ENCODE results near the gene CHST9. TPM values are rescaled to one million over a fixed set of nuclear protein-coding genes. Genes with fewer than 3 reads are reported as not detected.

The CHST9 gene
- total and polyA plus RNA-seq, 4 donors: 0.42 to 6.4 (median 1.4) TPM

DNA sequence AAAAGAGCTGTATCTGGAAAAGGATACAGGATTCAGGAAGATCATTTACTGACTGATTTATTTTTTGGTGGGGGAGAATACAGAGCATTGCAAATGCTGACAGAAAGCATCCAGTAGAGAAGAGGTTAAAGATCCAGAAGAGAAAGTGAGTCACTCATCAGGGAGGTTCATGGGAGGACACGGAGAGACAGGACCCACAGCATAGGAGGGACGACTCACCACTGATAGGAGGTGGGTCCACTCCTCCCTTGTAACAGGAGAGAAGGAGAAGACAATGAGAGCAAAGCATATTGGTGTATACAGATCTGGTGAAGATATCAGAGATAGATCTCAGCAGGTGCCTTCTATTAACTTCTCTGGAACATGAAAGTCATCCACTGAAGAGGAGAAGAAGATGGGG is 177.2 kb downstream of the CHST9 start:
- TF ChIP-seq RAD21 (IDR thresholded peaks at IDR 0.05): no peak
- no peak for TF ChIP-seq HNF4A (conservative IDR thresholded peaks at IDR 0.05)
- no peak for TF ChIP-seq MAX (IDR thresholded peaks at IDR 0.05)
- TF ChIP-seq RXRA (IDR thresholded peaks at IDR 0.05): no peak
- no peak for TF ChIP-seq NR2F2 (IDR thresholded peaks at IDR 0.05)
- no peak for TF ChIP-seq JUND (IDR thresholded peaks at IDR 0.05)
- TF ChIP-seq, protein P1, sequence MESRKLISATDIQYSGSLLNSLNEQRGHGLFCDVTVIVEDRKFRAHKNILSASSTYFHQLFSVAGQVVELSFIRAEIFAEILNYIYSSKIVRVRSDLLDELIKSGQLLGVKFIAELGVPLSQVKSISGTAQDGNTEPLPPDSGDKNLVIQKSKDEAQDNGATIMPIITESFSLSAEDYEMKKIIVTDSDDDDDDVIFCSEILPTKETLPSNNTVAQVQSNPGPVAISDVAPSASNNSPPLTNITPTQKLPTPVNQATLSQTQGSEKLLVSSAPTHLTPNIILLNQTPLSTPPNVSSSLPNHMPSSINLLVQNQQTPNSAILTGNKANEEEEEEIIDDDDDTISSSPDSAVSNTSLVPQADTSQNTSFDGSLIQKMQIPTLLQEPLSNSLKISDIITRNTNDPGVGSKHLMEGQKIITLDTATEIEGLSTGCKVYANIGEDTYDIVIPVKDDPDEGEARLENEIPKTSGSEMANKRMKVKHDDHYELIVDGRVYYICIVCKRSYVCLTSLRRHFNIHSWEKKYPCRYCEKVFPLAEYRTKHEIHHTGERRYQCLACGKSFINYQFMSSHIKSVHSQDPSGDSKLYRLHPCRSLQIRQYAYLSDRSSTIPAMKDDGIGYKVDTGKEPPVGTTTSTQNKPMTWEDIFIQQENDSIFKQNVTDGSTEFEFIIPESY (IDR thresholded peaks at IDR 0.05): no peak
- no peak for TF ChIP-seq REST (IDR thresholded peaks at IDR 0.05)
- no peak for TF ChIP-seq EGR1 (IDR thresholded peaks at IDR 0.05; ENCODE audit: low read depth in 2 of 2)
- Histone ChIP-seq H3K4me3 (ENCODE audit: low read depth in 1 of 3, low read length in 3 of 3) (no peak overlapping the region), H3K27me3 (ENCODE audit: control insufficient read depth in 4 of 4, insufficient read depth in 4 of 4, low read length in 3 of 4) (no peaks in the 10 kb centered on the region), H3K4me1 (ENCODE audit: control insufficient read depth in 4 of 4, insufficient read depth in 4 of 4, low read length in 3 of 4) (no peaks in the 10 kb centered on the region), H3K36me3 (ENCODE audit: control insufficient read depth in 4 of 4, insufficient read depth in 3 of 4, low read depth in 1 of 4, low read length in 3 of 4) (no peaks in the 10 kb centered on the region), H3K9me3 (ENCODE audit: control insufficient read depth in 4 of 4, low read length in 3 of 4) (no peaks in the 10 kb centered on the region), H3K9ac (ENCODE audit: low read depth in 1 of 2, low read length in 2 of 2) (no peak overlapping the region), H3K27ac (ENCODE audit: low read depth in 1 of 2, low read length in 2 of 2) (no peak overlapping the region)
- DNase-seq (ENCODE audit: low spot score): no peak
- WGBS: 56% methylated on average over 2 of the region's 2 CpGs

DNA sequence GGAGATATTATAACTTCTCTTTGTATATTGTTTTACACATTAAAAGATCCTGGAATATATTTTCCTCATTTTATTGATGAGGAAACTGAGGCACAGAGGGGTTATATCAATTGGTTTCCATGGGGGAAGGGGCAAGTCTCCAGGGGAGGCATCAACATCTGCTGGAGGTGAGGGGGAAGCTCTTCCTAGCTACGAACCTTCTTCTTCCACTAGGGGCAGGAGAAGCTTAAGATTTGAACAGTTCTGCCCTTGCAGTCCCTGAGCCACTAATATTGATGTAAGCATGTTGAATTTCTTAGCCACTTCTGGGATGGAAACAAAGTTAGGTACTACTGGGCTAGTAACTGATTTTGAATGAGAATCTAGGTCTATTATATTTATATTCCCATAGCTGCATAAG is 179.5 kb downstream of the CHST9 start:
- no peak overlapping the region for H3K27ac ChIP-seq (ENCODE audit: low read depth in 1 of 2, low read length in 2 of 2)
- no peak overlapping the region for H3K9ac ChIP-seq (ENCODE audit: low read depth in 1 of 2, low read length in 2 of 2)
- peak; percentile 38 to 55 for TF ChIP-seq RAD21 (IDR thresholded peaks at IDR 0.05)
- TF ChIP-seq, protein P2, sequence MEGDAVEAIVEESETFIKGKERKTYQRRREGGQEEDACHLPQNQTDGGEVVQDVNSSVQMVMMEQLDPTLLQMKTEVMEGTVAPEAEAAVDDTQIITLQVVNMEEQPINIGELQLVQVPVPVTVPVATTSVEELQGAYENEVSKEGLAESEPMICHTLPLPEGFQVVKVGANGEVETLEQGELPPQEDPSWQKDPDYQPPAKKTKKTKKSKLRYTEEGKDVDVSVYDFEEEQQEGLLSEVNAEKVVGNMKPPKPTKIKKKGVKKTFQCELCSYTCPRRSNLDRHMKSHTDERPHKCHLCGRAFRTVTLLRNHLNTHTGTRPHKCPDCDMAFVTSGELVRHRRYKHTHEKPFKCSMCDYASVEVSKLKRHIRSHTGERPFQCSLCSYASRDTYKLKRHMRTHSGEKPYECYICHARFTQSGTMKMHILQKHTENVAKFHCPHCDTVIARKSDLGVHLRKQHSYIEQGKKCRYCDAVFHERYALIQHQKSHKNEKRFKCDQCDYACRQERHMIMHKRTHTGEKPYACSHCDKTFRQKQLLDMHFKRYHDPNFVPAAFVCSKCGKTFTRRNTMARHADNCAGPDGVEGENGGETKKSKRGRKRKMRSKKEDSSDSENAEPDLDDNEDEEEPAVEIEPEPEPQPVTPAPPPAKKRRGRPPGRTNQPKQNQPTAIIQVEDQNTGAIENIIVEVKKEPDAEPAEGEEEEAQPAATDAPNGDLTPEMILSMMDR (IDR thresholded peaks at IDR 0.05; ENCODE audit: low read depth, low read length, missing input control): peak; percentile 7
- TF ChIP-seq HNF4A (conservative IDR thresholded peaks at IDR 0.05): no peak
- no peak for TF ChIP-seq YY1 (IDR thresholded peaks at IDR 0.05)
- no peaks in the 10 kb centered on the region for H3K9me3 ChIP-seq (ENCODE audit: control insufficient read depth in 4 of 4, low read length in 3 of 4)
- H3K4me3 ChIP-seq (ENCODE audit: low read depth in 1 of 3, low read length in 3 of 3): no peak overlapping the region
- no peaks in the 10 kb centered on the region for H3K4me1 ChIP-seq (ENCODE audit: control insufficient read depth in 4 of 4, insufficient read depth in 4 of 4, low read length in 3 of 4)
- H3K36me3 ChIP-seq (ENCODE audit: control insufficient read depth in 4 of 4, insufficient read depth in 3 of 4, low read depth in 1 of 4, low read length in 3 of 4): no peaks in the 10 kb centered on the region
- WGBS: 36% methylated on average over 1 of the region's 1 CpG
- no peaks in the 10 kb centered on the region for H3K27me3 ChIP-seq (ENCODE audit: control insufficient read depth in 4 of 4, insufficient read depth in 4 of 4, low read length in 3 of 4)
- no peak for DNase-seq (ENCODE audit: low spot score)

Measured in liver (tissue), 9 donors.